Jurkat, Clone E6-1 (cell line): Measurements from ENCODE around the gene ETV4.

Experiments used
- DNase-seq: peaks from one replicate; pipeline ENCODE4 v3.0.0-alpha.2; 2011; ENCODE audit warnings: low read depth, low spot score
- H3K4me3 ChIP-seq: 2 replicates; pipeline ENCODE4 v1.5.1; 2011; ENCODE audit warnings: mild to moderate bottlenecking, low read length, control low read depth, moderate library complexity

The ETV4 gene

DNA sequence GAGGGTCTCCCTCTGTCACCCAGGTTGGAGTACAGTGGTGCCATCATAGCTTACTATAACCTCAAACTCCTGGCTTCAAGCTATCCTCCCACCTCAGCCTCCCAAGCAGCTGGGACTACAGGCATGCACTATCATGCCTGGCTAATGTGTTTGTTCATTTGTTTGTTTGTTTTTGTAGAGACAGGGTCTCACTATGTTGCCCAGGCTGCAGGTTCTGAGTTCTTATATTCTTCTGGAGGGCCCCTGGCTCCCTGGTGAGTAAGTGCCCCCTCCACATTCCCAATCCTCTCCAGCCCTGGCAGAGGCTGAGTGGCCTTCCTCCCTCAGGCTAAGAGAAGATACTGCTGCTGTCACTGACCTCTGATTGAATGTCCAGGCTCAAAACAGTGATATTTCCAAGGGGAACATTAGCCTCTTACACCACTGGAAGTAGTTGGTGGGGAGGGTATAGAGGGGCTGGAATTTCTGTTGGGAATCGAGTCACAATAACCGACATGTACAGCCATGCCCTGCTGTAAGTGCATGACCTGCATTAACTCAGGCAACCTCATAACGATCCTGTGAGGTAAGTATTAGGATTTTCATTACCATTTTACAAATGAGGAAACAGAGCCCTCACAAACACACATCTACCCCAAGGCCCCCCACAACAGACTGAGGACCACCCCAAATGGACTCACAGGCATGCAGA lies 2.7 kb upstream of the ETV4 start:
- no peak overlapping the region for H3K4me3 ChIP-seq
- no peak for DNase-seq

- no peak overlapping the region for H3K4me3 ChIP-seq
- no peak for DNase-seq
These were observed 1.6 kb upstream of the ETV4 start for GRCh38 chr17:43547659-43548256.

GRCh38 chr17:43547189-43547550 lies 1.0 kb upstream of the ETV4 start:
- no peak for DNase-seq
- no peak overlapping the region for H3K4me3 ChIP-seq

GRCh38 chr17:43545383-43545632 lies 832 bp downstream of the ETV4 start:
- no peak overlapping the region for H3K4me3 ChIP-seq
- DNase-seq, result no peak

GRCh38 chr17:43543771-43544575 lies 2.2 kb downstream of the ETV4 start:
- no peak for DNase-seq
- no peak overlapping the region for H3K4me3 ChIP-seq

- H3K4me3 ChIP-seq, result no peak overlapping the region
- no peak for DNase-seq
These were observed 2.8 kb downstream of the ETV4 start for GRCh38 chr17:43543300-43543699.

- no peak overlapping the region for H3K4me3 ChIP-seq
- no peak for DNase-seq
These were observed 3.3 kb downstream of the ETV4 start for GRCh38 chr17:43542859-43543258.

GRCh38 chr17:43540821-43541674 lies 5.1 kb downstream of the ETV4 start:
- no peak overlapping the region for H3K4me3 ChIP-seq
- no peak for DNase-seq

DNA sequence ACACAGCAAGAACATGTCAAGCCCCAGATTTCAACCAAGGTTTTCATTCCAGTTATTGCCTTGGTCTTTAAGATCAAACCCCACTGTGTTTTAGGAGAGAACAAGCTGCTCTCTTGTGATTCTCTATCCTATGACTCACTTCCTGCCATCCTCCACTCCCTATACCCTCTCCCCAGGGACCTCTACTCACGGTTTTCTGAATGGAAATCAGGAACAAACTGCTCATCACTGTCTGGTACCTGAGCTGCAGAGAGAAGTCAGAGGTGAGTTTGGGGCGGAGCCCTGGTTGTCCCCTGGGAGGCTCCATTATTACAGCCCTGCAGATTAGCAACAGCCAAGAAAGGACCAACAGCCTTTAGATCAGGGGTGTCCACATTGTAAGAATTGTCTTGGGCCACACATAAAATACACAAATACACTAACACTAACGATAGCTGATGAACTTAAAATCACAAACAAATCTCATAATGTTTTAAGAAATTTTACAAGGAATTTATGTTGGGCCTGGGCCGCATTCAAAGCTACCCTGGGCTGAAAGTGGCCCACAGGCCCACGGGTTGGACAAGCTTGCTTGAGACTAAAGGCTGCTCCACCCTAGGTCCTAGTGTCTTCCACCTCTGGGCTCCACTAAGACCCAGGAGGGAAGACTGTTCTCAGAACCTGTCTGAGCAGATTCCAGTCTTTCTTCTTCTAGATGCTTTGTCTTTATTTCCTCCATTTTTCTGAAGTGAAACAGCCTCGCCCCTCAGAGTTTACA lies 9.7 kb downstream of the ETV4 start:
- no peak overlapping the region for H3K4me3 ChIP-seq
- no peak for DNase-seq

- no peak for DNase-seq
- no peak overlapping the region for H3K4me3 ChIP-seq
These were observed 11.2 kb downstream of the ETV4 start for GRCh38 chr17:43534909-43535308.

DNA sequence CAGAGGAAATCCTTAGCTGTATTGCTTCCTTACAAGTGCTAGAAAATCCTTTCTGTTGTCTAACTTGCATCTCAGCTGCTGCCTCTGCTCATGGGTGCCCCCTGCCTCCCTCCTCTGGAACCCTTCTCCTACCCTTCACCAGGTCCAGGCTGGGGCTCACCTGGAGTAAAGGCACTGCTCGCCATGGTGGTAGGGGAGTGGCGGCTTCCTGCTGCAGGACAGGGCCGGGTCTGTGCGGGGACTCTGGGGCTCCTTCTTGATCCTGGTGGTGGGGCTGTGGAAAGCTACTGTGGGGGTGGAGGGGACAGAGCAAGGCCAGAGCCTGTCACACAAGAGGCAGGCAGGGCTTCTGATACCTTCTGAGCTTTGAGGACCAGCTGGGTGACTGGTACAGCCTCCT lies 12.4 kb downstream of the ETV4 start:
- DNase-seq, result no peak
- no peak overlapping the region for H3K4me3 ChIP-seq

- no peak for DNase-seq
These were observed 13.6 kb downstream of the ETV4 start for GRCh38 chr17:43532581-43532980.

DNA sequence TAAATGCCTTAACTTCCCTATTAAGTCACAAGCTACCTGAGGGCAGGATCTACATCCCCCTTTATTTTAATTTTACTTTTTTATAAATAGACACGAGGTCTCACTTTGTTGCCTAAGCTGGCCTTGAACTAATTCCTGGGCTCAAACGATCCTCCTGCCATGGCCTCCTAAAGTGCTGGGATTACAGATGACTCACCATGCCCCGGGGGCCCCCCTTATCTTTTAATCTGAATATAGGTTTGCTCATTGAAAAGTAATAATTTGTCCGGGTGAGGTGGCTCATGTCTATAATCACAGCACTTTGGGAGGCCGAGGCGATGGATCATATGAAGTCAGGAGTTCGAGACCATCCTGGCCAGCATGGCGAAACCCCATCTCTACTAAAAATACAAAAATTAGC lies 14.2 kb downstream of the ETV4 start:
- no peak for DNase-seq
- H3K4me3 ChIP-seq, result no peak overlapping the region

More at GRCh38 chr17:43532581-43532980, 13.6 kb downstream of the ETV4 start:
- no peak overlapping the region for H3K4me3 ChIP-seq

- DNase-seq, result no peak
- no peak overlapping the region for H3K4me3 ChIP-seq
These were observed 15.1 kb downstream of the ETV4 start for GRCh38 chr17:43531082-43531378.

- DNase-seq, result no peak
- H3K4me3 ChIP-seq, result no peak overlapping the region
These were observed 15.7 kb downstream of the ETV4 start for GRCh38 chr17:43530288-43531081.

GRCh38 chr17:43529947-43530287 lies 16.2 kb downstream of the ETV4 start:
- no peak for DNase-seq
- no peak overlapping the region for H3K4me3 ChIP-seq

- no peak overlapping the region for H3K4me3 ChIP-seq
These were observed 16.9 kb downstream of the ETV4 start for GRCh38 chr17:43528988-43529814.

More at GRCh38 chr17:43528988-43529814, 16.9 kb downstream of the ETV4 start:
- no peak for DNase-seq
